Fibroblast of pulmonary artery (primary cell): ENCODE data around the gene ZNF423.
A peak's percentile ranks its signal among the peaks of the same experiment; 100 is the strongest.

Experiments used
- DNase-seq: peaks from one replicate; pipeline ENCODE4 v3.0.0-alpha.2; 2010; ENCODE audit warnings: low read depth
- H3K4me3 ChIP-seq: replicated peaks from 2 replicates; pipeline ENCODE4 v1.5.1; 2011; ENCODE audit warnings: low read depth, mild to moderate bottlenecking, control low read depth, low read length, moderate library complexity
- CTCF ChIP-seq: IDR thresholded peaks from 2 replicates; pipeline ENCODE4 v1.5.1; 2011; ENCODE audit warnings: mild to moderate bottlenecking, control low read depth, low read length, inconsistent platforms; ENCODE audit errors: missing control alignments

The ZNF423 gene

DNA sequence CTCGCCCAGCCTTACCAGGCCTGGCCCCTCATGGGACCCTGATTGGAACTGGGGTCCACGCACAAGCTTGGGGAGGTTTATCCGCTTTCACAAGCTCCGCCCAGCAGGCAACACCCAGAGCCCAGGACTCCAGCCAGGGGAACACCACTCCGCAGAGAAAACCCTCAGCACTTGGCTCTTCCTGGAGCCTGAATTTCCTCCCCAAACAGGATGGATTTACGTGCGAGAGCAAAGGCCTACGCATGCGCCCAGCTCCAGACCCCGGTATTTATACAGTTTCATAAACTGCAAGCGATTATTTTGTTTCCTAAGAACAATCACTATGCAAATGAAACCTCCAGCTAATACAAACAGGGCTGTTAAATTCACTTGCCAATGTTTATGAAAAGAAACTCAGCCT, 22.8 kb downstream of the ZNF423 start:
- DNase-seq = peak; percentile 53
- no peak overlapping the region for H3K4me3 ChIP-seq
- TF ChIP-seq CTCF = no peak

DNA sequence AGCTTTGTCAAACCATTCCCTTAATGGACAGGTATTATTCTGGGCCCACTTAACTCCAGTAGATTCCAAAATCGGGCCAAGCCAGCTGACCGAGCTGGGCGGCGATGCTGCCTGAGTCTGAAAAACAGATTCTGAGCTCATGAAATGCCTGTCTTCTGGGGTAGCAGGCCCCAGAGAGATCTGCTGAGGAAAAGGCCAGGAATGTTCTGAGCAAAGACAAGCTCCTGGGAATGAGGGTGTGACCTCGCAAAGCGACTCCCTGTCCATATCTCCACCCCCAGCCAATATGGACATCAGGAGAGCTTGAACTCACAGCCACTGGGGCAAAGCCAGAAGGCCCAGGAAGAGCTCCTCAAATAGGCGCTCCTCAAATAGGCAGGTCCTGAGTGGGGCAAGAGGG, 23.7 kb downstream of the ZNF423 start:
- TF ChIP-seq CTCF = no peak
- no peak overlapping the region for H3K4me3 ChIP-seq
- no peak for DNase-seq

DNA sequence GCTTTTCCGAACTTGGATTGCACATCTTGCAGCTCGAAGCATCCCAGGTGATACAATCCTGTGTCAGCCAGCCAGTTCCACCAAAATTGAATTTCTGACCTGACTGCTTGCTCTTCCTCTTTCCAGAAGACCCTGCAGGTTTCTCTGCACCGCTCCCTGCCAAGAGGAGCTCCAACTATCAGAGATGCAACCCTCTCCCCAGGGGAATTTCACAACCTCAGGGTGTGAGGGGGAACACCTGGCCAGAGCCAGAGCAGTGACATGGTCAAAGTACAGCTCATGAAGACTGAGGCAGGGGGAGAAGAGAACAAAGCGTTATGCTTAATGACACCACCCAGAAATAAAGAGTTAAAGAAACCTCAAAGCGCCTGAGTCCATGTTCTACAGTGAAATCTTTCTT, 25.0 kb downstream of the ZNF423 start:
- no peak overlapping the region for H3K4me3 ChIP-seq
- no peak for DNase-seq
- TF ChIP-seq CTCF = no peak

- no peak for TF ChIP-seq CTCF
- H3K4me3 ChIP-seq = no peak overlapping the region
- DNase-seq = no peak
Observed at GRCh38 chr16:49828533-49829267, 27.2 kb downstream of the ZNF423 start.

DNA sequence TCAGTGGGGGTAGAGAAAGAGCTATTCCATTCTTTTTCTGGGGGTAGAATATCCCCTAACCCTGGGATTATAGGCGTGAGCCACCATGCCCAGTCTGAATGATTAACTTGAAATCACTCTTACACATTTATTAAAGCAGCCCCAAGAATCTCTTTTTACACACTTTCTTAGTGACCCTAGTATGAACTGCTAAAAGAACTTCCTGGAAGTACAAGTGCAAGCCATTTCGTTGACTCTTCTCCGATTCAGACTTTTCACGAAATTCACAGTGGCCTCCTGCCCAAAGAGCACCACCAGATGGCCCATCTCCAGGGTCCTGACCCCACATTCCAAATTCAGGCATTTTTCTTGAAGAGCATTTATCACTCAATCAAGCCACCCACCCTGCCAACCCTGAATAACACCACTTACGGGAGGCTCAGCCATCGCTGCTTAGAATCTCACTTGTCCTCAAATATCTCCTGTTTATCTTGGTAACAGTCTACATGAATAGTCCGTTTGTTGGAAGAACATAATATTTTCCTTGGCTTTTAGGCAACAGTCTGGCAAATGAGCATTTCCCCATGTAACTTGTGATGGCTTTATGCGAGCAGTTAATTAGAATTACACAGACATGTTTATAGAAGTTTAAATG, 28.0 kb downstream of the ZNF423 start:
- DNase-seq = no peak
- no peak overlapping the region for H3K4me3 ChIP-seq
- no peak for TF ChIP-seq CTCF

GRCh38 chr16:49826515-49826914, 29.4 kb downstream of the ZNF423 start:
- no peak overlapping the region for H3K4me3 ChIP-seq
- DNase-seq = no peak
- no peak for TF ChIP-seq CTCF

- DNase-seq = no peak
- H3K4me3 ChIP-seq = no peak overlapping the region
- no peak for TF ChIP-seq CTCF
Observed at GRCh38 chr16:49825041-49825440, 30.9 kb downstream of the ZNF423 start.
